Limb (tissue), 2 donors: Measurements from ENCODE around the gene HACD2.

Experiments used
- DNase-seq, 2 donors: peaks; one replicate each; pipeline ENCODE4 v3.0.0-alpha.2; 2016; ENCODE audit errors: extremely low spot score in 2 of 2

HACD2 gene, protein sequence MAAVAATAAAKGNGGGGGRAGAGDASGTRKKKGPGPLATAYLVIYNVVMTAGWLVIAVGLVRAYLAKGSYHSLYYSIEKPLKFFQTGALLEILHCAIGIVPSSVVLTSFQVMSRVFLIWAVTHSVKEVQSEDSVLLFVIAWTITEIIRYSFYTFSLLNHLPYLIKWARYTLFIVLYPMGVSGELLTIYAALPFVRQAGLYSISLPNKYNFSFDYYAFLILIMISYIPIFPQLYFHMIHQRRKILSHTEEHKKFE

DNA sequence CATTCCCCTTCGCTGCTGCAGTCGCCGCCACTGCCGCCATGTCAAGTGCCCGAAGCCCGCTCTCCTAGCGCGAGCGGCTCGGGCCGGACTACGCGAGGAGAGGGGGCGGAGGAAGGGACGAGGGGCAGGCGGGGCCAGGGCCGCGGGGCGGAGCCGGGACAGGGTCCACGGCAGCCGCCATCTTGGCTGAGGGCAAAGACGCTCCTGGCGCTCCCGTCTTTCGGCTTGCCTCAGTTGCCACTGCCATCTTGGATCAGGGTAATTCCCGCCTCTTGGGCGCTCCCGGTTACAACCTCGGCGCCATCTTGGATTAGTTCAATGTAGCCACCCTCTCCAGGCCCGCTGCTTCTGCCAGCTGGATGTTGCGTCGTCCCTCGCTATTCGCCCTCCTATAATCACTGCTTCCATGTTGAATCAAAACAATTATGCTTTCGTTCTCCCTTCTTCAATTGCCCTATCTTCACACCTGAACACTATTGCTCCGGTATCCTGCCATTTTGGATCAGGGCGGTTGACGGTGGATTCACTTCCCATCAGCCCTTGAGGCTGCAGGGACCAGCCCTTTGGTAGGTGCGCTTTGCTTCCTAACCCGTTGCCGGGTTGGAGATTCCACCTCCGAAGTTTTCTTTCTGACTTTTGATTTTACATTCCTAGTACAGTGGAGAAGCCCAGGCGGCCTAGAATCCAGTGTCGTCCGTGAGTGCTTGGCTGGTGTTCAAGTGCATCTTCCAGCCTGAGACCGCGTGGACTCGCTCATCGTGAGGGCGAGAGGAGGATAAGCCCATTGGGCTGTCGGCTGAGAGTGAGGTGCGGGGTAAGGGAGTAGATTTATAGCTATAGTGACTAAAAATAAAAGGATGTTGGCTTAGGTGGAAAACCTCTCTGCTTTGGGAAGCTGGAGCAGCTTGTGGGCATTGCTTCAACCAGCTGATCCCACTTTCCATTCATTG is at the start of gene HACD2:
TSS of gene HACD2 (minus strand) at position 66 of the 950 bp plus-strand sequence. CDS start at position 40, 26 bp downstream.
- peak; percentile 97 to 99 for DNase-seq

DNA sequence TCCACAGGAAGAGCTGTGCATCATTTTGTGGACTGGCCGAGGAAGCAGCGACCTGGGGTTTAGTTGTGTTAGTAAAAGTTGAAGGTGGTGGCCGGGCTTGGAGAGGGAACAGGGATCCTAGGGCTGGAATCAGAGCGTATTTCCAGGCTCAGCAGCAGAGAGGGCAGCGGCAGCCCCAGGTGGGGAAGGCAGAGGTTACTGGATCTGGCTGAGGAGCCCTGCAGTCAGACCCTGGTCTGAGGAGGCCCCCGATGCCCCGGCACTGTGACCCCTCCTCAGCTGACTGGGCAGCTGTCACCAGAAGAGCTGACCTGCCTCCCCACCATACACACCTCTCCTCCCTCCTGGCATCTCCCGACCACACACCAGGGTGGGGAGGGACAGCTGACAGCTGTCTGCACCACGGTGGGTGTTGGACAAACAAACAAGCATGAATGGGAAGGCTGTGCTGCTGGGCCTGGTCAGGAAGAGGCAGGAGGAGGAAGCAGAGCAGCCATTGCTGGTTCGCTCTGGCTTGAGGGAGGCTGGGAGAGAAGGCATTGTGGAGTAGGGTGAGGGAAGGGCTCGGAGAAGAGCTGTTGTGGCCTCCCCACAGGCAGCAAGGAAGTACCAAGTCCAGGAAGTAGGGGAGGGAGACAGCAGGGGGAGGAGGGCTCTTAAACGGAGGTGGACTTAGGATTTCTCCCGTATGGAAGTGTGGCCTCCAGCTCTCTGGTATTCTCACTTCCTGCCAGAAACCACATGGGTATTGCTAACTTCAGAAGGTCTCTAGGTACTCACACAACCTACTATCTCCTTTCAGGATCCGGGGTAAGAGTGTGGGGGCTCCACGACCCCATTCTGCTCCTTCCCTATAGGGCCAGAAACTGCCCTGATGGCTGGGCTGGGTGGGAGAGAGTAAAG is 49.5 kb upstream of the HACD2 start:
- no peak for DNase-seq

DNA sequence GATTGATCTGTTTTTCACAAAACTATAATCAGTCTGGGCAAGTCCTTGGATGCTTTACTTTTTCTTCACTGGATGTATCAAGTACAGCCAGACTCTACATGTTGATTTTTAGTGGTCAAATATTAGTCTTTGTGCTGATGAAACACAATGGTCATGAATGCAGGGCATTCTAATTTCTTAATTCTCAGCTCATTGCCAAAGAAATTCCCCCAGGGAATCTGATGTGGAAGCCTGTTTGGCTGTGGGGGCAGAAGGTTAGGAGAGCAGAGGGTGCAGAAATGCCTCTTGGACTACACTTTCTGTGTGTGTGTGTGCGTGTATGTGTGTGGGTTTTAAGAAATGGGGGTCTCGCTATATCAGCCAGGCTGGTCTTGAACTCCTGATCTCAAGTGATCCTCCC is 48.7 kb upstream of the HACD2 start:
- no peak for DNase-seq

DNA sequence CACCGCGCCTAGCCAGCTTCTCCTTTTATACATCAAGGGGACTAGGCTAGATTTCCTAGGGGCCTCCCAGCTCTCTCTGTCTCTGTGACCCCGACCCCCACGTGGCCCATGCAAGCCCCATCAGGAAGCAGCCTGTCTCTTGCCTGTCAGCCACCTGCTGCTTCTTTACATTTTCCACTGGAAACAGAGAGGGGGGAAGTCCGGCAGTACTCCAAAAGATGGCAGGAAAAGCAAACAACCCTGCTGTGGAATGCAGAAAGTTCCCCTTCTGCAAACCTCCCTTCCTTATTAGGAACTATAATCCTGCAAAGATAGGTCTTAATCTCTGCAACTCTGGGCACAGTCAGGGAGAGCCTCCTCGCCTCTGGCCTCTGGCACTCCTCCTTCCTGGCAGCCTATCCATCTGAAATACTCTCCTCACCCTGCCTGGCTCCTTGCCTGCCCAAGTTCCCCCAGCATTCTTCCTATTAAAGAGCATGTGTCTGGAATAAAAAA is 47.4 kb upstream of the HACD2 start:
- DNase-seq: peak; percentile 41 to 45

DNA sequence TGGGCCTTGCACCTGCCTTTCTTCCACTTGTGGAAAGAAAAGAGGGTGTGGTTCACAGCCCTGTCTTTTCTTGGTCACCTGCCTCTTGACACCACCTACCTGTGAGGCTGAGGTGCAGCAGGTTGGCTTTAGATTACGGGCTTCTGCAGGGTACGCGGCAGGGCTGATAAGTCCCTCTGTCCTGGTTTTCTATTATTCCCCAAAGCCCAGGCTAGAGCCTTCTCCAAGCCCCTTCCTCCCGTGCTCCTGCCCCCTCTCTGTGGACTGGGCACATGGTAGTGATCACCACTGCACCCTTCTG is 44.8 kb upstream of the HACD2 start:
- DNase-seq: no peak

DNA sequence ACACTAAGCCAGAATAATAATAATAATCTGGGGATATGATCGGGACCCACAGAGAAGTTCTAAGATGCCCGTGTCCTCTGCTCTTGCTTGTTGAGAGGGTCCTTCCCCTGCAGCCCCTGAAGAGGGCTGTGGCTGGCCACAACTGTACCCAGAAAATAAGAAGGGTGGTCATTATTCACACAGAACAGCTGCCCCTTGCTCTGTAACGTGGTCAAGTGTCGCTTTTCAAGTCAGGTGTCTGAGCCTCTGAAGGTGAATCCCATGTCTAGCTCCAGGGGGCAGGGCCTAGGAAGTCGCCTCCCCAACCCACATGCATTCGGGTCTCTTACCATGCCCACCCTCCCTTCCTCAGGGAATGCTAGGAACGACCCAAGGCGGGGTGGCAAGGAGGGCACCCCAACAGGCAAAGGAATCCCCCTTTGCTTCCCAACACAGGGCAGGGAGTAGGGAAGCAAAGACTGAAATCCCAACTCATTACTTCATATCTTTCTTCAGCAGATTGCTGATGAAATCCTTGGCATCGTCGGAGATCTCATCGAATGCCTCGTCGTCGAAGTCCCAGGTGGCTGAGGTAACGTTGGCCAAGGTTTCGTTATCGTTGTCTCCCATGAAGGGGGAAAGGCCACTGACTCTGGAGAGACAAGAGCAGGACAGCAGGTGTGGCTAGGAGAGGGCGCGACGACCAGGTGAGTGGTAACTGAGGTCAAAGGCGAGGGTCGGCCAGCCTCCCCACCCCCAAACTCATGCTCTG is 44.3 kb upstream of the HACD2 start:
- DNase-seq: no peak

DNA sequence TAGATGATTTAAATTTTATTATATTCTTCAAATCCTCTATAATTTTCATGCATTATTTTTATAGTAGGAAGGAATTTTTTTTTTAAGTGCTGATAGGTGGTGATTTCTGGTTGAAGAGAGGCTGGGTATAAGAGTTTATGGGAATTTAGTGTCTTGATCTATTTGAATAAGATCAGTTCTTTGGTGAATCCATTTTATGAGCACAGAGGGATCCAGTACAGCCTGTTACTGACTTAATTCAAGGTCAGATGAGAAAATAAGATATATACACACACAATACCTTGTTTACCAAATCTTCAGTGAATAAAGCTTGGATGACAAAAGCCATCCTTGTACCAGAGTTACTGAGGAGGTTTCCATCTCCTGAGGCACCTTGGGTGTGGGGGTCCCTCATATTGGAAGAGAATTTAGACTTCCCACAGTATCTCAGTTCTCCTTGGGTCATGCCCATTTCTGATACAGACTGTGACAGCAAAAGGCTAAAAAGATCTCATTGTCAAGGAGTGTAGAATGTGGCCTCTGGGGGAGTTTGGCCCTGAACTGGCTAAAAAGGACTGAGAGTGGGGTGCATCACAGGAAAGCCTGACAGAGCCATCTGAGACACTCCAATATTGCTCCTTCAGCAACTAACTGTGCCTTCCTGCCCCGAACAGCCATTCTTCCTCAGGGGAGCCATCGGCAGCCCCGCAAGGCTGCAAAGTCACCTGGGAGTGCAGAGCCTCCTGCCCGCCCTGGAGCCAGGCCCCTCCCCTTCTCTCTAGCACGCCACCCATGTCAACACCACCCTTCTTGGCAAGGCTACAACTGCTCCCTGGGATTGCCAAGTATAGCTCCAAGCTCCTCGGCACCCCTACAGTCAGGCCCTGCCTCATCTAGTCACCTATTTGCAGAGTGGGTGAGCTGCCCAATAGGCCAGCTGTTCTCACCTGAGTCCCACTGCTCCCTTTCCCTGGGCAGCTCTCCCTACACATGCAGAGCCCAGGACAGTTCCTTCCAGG is 43.1 kb upstream of the HACD2 start:
- no peak for DNase-seq

DNA sequence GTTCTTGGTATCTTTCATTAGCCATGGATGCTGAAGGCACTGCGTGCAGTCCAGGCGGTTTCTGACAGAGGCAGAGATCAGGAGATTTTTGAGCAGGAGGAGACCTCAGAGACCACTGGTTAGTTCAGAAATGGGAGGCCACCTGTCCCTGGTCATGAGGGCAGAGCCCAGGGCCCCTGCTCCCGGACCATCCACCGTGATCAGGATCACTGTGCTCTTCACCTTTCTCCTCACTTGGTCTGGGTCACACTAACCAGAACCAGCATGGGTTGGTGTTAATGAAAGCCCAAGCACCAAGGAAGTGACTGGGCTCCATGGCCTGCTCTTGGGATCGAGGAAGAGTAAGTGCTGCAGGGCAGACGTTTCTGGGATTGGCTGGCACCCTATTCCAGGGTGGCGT is 42.0 kb upstream of the HACD2 start:
- DNase-seq: no peak

DNA sequence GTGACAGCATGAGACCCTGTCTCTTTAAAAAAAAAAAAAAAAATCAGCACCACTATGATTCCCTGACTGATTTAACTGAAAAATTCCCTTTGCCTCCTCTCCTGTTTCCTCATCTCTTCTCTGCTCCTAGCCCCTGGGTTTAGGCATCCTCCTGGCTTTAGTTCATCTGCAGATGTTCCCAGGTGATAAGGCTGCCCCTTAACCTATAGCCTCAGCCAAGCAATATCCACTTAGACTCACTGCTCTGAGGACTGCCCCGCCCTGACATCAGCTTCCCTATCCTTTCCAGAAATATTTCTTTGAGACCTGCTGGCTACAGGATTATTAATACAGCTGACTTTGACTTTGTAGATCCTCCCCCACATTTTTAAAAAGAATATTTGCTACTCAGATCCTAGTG is 39.4 kb upstream of the HACD2 start:
- no peak for DNase-seq

DNA sequence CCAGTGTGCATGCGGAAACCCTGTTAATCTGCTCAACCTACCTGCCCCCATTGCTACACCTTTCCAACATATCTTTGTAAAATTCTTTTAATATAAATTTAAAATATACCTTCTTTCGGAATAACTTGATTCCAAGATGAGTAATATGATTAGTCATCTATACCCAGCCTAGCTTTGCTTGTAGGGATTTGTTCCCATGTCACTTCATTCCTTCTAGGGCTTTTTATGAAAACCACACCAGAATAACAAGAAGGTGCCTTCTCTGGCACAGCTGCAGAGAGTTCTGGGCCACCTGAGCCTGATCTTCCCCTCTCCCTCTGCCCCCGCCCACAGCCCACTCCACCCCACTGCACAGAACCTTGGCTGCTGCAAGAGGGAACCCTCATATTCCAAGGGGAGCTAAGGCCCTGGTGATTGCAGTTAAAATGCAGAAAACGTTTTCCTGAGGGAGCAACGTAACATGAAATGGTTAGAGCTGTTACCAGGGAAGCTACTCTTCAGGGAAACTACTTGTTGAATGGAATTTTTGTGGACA is 38.6 kb upstream of the HACD2 start:
- no peak for DNase-seq

DNA sequence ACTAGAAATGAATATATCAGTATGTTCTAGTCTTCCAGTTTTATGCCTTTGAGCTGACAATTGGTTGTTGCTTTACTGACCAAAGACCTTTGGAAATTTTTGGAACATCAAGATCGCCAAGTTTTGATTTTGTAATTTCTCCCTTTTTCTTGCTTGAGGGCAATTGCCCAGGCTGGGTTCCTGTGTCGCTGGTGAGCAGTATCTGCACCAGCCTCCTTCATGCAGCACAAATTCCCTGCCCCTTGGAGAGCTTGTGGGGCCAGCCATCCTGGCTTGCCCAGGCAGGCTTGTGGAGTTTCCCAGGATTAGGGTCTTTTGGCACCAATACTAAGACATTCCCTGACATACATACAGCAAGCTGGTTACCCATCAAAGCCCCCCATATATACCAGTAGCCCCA is 37.9 kb upstream of the HACD2 start:
- no peak for DNase-seq

DNA sequence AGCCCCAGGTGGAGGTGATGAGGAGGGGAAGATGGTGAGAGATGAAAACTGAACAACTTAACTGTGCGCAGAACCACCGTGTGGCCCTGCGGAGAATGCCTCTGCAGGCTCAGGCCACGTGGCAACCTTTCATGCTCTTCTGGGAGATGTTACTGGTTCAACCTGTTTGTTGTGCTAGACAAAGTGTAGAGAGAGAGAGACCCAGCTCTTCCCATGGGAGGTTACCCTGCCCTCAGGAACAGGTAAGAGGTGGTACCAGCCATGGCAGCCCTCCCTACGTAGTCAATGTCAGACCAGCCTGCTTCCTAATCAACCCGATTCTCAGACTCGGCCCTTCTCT is 37.0 kb upstream of the HACD2 start:
- DNase-seq: no peak

DNA sequence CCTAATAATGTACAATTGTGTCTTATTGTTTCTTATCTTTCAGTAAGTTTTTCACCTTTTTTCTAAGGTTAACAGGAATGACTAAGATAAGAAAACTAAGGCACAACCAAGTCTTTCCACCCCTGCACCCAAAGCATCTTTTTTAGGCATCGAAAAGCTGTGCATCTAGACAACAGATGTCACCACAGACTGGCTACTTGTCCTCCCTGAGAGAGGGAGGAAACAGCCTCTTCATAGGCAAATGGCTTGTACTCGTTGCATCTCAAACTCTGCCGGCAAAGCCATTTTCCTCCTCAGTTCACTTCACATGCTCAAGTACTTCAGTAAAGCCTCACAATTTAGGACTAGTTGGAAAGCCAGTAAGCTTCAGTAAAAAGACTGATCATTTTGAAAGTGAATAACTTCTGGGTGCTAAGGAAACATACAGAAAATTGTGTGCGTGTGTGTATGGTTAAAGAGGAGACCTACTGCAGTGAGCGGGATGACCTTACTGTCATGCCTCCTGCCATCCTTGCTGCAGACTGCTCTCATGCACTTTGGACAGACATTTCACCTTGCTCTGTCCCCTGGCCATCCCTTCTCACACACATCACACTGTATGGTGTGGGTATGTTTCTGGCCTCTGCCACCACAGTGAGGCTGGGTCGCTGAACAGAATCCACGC is 36.5 kb upstream of the HACD2 start:
- DNase-seq: no peak

DNA sequence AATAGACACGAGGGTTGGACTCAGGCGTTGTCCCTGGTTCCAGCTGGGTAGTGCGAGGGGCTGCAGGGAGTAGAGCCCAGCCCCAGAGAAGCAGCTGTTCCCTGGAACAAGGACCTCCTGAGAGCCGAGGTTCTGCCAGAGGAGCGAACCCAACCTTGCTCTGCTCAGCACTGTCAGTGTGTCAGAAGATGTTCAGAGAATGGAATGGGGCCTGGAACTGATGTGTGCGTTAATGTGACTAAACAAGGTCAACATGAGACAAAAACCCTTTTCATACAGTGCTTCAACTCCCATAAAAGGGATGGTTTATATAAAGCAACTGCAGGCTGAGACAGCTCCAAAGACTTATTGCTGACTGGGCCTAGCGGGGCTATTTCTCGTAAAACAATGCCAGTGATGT is 35.5 kb upstream of the HACD2 start:
- DNase-seq: no peak

DNA sequence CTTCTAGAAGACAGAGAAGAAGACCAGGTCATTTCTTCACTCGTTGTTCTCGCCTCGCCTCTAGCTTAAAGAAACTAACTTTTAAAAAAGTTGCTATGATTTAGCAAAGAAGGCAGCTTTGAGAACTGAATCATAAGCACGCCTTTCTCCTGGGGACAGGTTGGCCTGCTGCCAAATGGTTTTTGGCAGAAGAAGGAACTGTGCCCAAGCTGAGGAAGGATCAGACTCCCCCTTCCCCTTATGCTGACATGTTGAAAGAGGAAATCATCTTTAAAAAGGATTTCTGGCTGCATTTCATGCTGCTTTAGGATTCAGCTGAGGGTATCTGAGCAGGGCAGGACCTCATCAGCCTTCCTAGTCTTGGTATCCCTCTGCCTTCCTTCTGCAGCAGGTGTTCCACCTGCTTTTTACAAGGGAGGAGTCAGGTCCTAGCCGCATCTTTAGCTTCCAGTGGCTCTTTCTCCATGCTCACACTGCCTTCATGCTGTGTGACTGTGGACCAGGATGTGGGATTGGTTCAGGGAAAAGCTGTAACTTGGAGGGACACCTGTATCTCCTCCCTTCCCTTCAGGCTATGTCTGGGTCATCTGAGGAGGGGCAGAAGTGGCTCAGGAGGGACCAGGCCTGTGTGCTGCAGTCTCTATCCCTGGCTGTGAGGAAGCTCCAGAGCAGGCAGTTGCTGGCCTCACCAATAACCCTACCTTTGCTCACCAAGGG is 34.1 kb upstream of the HACD2 start:
- peak; percentile 34 to 80 for DNase-seq

DNA sequence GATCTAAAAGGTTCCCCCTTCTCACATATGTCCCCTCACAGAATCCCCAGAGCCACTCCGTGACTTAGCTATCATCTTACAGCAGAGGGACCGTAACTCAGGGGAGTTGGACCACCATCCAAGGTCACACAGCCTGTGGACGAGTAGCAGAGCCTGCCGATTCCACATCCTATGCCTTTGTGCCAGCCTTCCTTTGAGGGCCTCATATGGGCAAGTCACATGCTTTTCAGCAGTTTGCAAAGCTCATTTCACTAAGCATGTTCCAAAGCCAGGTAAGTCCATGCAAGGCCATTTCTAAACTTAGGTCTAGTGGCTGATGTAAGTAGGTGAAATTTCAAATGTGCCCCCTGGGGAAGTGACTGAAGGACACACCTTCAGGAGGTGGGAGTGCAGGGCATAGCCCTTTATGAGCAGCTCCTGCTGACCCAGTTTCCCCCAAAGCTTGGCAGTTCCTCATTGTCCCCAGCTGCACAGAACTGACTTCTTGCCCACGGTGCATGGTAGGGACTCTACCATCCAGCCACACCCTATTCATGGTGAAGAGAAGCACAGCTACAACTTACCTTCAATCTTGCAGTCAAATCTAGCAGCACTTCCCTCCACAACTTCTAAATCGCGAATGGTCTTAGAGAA is 33.3 kb upstream of the HACD2 start:
- no peak for DNase-seq

DNA sequence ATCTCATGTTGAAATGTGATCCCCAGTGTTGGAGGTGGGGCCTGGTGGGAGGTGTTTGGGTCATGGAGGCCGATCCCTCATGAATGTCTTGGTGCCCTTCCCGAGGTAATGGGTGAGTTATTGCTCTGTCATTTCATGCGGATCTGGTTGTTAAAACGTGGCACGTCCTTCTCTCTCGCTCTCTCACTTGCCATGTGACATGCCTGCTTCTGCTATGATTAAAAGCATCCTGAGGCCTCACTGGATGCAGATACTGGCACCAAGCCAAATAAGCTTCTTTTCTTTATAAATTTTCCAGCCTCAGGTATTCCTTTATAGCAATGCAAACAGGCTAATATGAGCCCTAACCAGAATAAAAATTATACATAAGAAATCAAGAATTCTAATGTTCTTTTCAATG is 31.7 kb upstream of the HACD2 start:
- DNase-seq: no peak

DNA sequence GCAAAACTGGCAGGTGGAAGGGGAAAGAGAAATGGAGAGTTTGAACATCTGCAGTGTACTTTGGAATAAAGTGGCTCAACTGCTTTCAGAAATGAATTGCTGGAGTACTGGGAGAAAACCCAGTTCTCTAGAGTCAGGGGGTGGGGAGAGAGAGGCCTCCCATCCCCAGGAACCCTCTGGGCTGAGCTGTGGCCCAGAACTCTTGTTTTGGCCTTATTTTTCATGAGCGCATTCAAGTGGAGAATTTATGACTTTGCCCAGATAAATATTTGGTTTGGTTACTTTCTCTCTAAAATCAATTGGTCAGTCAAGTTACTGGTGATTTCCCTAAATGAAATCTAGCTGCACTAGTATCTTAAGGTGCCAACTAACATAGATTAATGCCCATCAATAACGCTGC is 28.7 kb upstream of the HACD2 start:
- no peak for DNase-seq
